Measurements from ENCODE around the gene DCLRE1A. TPM values are rescaled to one million over a fixed set of nuclear protein-coding genes. Genes with fewer than 3 reads are reported as not detected.

Gene DCLRE1A
- total and polyA plus RNA-seq, 9 of the 15 experiments (the other 6 are each of a cell fraction or from before 2014, with no cell fraction given): 8.5 to 25.5 (median 15.5) TPM

- peak; percentile 11; the same call in 1 of the 2 replicates for TF ChIP-seq SP1 (CRISPR knock-in tag; IDR thresholded peaks at IDR 0.05)
- no peak for TF ChIP-seq ZBTB26 (CRISPR knock-in tag; IDR thresholded peaks at IDR 0.05)
- TF ChIP-seq KAT2B (IDR thresholded peaks at IDR 0.05; ENCODE audit: low read depth, low read length): no peak
- TF ChIP-seq THRB (CRISPR knock-in tag; conservative IDR thresholded peaks at IDR 0.05): no peak
- no peak for TF ChIP-seq ZNF75A (CRISPR knock-in tag; IDR thresholded peaks at IDR 0.05)
- no peak for TF ChIP-seq SMARCE1 (IDR thresholded peaks at IDR 0.05)
- TF ChIP-seq CBX3 (IDR thresholded peaks at IDR 0.05; ENCODE audit: borderline replicate concordance in 1 of 2, low read length in 2 of 2): no peak
- no peak for TF ChIP-seq KHSRP (IDR thresholded peaks at IDR 0.05)
- no peak for TF ChIP-seq MEF2A (IDR thresholded peaks at IDR 0.05; ENCODE audit: control insufficient read depth, low read depth, low read length)
- TF ChIP-seq ZSCAN29 (IDR thresholded peaks at IDR 0.05): no peak
- TF ChIP-seq CCNT2 (IDR thresholded peaks at IDR 0.05; ENCODE audit: borderline replicate concordance, extremely low read depth, insufficient read length, low read depth, low read length): no peak
- TF ChIP-seq MIER1 (IDR thresholded peaks at IDR 0.05; ENCODE audit: low read depth): no peak
- peak; percentile 13 for TF ChIP-seq CHD1 (IDR thresholded peaks at IDR 0.05; ENCODE audit: low read length)
- no peak for TF ChIP-seq MTA1 (IDR thresholded peaks at IDR 0.05; ENCODE audit: borderline replicate concordance)
- no peak for TF ChIP-seq RNF2 (IDR thresholded peaks at IDR 0.05)
- no peak for TF ChIP-seq HLTF (IDR thresholded peaks at IDR 0.05)
- no peak for TF ChIP-seq ZNF174 (CRISPR knock-in tag; IDR thresholded peaks at IDR 0.05)
- no peak for TF ChIP-seq RUNX1 (IDR thresholded peaks at IDR 0.05; ENCODE audit: low read depth)
- TF ChIP-seq TBP (optimal IDR thresholded peaks at IDR 0.05; ENCODE audit: low read depth, low read length): no peak
- TF ChIP-seq SPI1 (IDR thresholded peaks at IDR 0.05; ENCODE audit: borderline replicate concordance, low read depth, low read length): no peak
- TF ChIP-seq ZNF165 (CRISPR knock-in tag; IDR thresholded peaks at IDR 0.05; ENCODE audit: borderline replicate concordance): no peak
- TF ChIP-seq CC2D1A (IDR thresholded peaks at IDR 0.05): no peak
- TF ChIP-seq HDAC3 (IDR thresholded peaks at IDR 0.05; ENCODE audit: borderline replicate concordance, partially characterized antibody): no peak
- TF ChIP-seq CHD2 (IDR thresholded peaks at IDR 0.05; ENCODE audit: low read depth, low read length): no peak
- TF ChIP-seq FOXK1 (CRISPR knock-in tag; IDR thresholded peaks at IDR 0.05; ENCODE audit: borderline replicate concordance): no peak
- no peak for TF ChIP-seq CBFB (CRISPR knock-in tag; IDR thresholded peaks at IDR 0.05)
- TF ChIP-seq FOXA3 (CRISPR knock-in tag; conservative IDR thresholded peaks at IDR 0.05 in 1 of 2, IDR thresholded peaks at IDR 0.05 in 1 of 2): no peak
- no peak for TF ChIP-seq FOS (IDR thresholded peaks at IDR 0.05; ENCODE audit: extremely low read depth, insufficient read length)
- TF ChIP-seq ETV1 (tag; conservative IDR thresholded peaks at IDR 0.05; ENCODE audit: low read depth): peak; percentile 59; the same call in 1 of the 2 replicates
- no peak for TF ChIP-seq USF1 (CRISPR knock-in tag; IDR thresholded peaks at IDR 0.05)
Observed at GRCh38 chr10:113854013-113854760, at the start of gene DCLRE1A, which contains the start of gene NHLRC2 (continued).
